ENCODE data around the gene CELF1.

The CELF1 gene

DNA sequence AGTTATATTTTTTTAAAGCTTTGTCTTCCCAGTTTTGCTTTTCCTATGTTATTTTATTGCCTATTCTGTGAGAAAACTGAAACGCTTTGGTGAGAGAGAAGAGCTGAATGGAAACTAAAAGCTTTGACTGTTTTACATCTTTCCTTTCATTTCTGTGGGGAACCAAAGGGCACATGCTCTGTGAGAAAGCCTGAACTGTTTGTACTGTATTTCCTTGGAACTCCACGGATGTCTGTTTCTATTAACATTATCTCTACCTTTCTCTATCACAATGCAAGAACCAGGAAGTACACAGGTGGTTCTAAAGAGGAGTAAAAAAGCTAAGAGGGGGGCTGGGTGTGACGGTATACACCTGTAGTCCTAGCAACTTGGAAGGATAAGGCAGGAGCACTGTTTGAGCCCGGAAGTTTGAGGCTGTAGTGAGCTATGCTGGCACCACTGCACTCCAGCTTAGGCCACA is 43.8 kb downstream of the CELF1 start:
- DNase-seq (ENCODE audit: low read depth): no peak

DNA sequence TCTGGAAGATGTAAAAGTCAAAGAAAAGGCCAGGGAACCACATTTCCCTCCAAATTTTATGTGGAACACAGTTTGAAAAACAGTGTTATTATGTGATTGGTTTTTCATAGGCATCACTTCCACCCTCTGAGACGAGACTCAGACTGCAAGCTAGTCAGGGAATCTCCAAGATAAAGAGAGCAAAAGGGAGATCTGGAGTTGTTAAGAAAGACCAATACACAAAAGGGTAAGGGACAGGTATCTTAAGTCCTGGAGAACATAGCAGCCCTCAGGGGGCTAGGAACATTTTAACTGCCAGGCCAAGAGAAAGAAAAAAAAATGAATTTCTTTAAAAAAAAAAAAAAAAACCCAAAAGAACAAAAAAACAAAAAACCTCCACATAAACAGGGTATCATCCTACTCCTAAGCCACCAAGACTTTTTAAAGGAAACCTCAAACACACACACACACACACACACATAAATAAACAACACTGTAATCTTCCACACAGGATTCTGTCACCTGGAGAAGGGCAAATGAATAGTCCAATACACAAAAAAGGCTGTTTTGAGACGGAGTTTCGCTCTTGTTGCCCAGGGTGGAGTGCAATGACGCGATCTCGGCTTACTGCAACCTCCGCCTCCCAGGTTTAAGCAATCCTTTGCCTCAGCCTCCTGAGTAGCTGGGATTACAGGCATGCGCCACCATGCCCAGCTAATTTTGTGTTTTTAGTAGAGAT is 44.5 kb downstream of the CELF1 start:
- DNase-seq (ENCODE audit: low read depth): no peak

DNA sequence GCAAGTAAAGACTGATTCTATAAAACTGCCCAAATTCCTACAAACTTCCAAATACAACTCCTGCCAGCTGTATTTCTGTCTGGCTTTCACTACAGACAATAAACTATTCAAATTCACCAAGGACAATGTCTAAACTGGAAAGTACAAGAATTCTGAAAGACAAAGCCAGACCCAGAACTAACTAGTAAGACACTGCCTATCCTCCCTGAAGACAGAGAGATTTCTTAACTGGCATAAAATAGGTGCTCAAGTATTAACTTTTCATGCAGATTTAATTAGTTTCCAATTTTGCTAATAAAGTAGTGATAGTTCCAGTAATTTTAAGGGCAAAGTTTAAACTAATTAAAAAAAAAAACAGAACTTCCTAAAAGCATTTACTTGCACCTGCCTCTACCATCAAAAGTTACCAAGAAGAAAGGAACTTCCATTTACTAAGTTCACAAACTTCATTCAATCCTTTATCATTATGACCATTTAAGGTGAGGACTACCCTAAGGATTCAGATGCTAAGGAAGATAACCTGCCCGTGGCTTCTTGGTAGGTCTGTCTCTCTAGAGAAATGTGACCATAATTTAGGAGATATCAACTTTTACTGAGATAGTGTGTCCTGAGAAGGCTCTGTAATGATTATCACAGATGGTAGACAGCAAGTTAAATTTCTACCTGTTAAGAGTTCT is 45.2 kb downstream of the CELF1 start:
- DNase-seq (ENCODE audit: low read depth): no peak

GRCh38 chr11:47506795-47507562 is 46.0 kb downstream of the CELF1 start:
- no peak for DNase-seq (ENCODE audit: low read depth)

DNA sequence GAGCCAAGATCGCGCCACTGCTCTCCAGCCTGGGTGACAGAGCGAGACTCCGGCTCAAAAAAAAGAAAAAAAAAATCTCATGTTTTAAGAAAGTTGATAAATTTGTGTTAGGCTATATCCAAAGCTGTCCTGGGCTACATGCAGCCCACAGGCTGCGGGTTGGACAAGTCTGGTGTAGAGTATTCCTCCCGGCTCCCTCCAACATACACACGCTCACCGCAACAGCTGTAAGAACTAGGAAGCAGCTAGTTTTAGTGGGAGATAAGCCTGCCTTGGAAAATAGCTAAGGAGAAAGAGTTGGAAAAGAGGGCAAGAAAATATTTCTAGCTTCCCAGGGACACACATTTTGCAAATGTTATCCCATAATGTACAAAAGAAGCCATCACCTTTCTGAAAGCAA is 46.6 kb downstream of the CELF1 start:
- no peak for DNase-seq (ENCODE audit: low read depth)

GRCh38 chr11:47504910-47505309 is 48.0 kb downstream of the CELF1 start:
- DNase-seq (ENCODE audit: low read depth): no peak

GRCh38 chr11:47503227-47503626 is 49.7 kb downstream of the CELF1 start:
- no peak for DNase-seq (ENCODE audit: low read depth)

DNA sequence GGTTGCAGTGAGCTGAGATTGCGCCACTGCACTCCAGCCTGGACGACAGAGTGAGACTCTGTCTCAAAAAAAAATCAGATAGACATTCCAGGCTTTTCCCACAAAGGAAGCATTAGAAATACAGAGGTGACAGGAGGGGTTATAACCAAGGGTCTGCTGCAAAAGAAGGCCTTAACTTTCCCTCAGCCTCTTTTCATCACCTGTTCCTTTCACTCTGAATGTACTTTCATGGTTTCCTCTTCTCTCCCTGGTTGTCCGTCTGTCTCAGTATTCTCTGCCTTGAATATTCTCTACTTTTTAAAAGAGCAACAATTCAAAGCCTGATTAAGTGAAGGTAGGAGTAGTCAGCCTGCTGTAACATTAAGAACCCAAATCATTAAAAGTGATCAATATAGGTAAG is 50.2 kb downstream of the CELF1 start:
- DNase-seq (ENCODE audit: low read depth): no peak

DNA sequence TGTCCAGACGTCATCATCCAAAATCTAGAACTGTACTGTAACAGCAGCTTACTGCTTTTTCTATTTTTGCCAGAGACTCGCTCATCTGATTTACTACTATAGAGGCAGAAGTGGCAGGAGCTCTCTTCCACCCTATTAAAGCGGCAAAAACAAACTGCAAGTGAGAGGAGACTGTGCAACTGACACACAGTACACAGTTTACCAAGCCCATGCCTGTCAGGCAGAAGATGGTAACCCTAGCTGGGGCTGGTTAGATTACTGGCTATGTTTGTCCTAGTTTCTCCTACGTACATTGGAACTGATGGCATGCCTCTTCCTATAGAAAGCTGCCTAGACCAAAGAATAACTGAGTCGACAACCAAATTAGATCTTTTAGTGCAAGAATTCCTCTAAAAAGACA is 51.8 kb downstream of the CELF1 start:
- no peak for DNase-seq (ENCODE audit: low read depth)

GRCh38 chr11:47500121-47500520 is 52.8 kb downstream of the CELF1 start:
- no peak for DNase-seq (ENCODE audit: low read depth)

- no peak for DNase-seq (ENCODE audit: low read depth)
Observed at GRCh38 chr11:47499614-47500013, 53.3 kb downstream of the CELF1 start.

DNA sequence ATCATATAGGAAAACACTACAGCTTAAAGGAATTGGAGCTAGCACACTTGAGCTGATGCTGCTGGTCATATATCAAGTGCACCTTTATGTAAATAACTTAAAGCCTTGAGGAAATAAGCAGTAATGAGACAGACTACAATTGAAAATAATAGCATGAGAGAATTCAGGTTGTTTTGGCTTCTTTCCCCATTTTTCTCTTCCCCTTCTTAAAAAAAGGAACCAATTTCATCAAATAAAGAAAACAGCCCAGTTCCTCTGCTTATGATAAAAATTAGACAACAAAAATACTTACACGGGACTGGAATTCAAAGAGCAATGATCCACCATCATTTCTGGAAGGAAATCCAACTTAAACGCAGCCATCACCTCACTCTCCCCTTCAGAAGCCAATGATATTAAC is 53.8 kb downstream of the CELF1 start:
- no peak for DNase-seq (ENCODE audit: low read depth)

- no peak for DNase-seq (ENCODE audit: low read depth)
Observed at GRCh38 chr11:47498584-47499152, 54.3 kb downstream of the CELF1 start.

GRCh38 chr11:47498149-47498548 is 54.8 kb downstream of the CELF1 start:
- no peak for DNase-seq (ENCODE audit: low read depth)

GRCh38 chr11:47496808-47497207 is 56.1 kb downstream of the CELF1 start:
- no peak for DNase-seq (ENCODE audit: low read depth)

GRCh38 chr11:47495856-47496217 is 57.1 kb downstream of the CELF1 start:
- DNase-seq (ENCODE audit: low read depth): no peak

GRCh38 chr11:47495011-47495855 is 57.7 kb downstream of the CELF1 start:
- peak; percentile 67 for DNase-seq (ENCODE audit: low read depth)

- DNase-seq (ENCODE audit: low read depth): peak; percentile 66
Observed at GRCh38 chr11:47489395-47489755, 63.6 kb downstream of the CELF1 start.

- DNase-seq (ENCODE audit: low read depth): no peak
Observed at GRCh38 chr11:47488674-47489394, 64.1 kb downstream of the CELF1 start.

DNA sequence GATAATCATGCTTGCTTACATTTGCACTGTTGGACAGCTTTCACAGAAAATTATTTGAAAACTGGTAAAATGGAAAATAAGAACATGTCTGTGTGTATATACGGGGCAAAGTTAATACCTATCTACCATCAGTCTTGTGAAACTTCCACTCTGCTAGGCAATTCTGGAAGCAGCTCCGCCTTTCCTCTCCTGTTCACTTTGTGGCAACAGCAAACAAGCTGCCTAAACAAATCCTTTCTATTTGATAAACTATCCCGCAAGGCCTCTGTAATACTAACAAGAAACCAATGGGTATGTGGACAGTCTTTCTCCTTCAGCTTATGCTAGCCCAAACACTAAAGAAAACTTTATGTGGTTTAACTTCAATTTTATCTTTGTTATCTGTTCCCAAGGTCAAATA is 64.8 kb downstream of the CELF1 start:
- DNase-seq (ENCODE audit: low read depth): no peak

GRCh38 chr11:47487421-47487820 is 65.5 kb downstream of the CELF1 start:
- DNase-seq (ENCODE audit: low read depth): no peak

Data from iris pigment epithelial cell (primary cell).